Astrocyte of the spinal cord (primary cell): ENCODE data around the gene SLC39A13.

Experiments used
- DNase-seq: peaks from one replicate; pipeline ENCODE4 v3.0.0; 2011; ENCODE audit warnings: low read depth, low spot score
- H3K4me3 ChIP-seq: 2 replicates; pipeline ENCODE4 v1.5.1; 2011; ENCODE audit warnings: low read depth, mild to moderate bottlenecking, low read length, moderate library complexity
- CTCF ChIP-seq: IDR thresholded peaks from 2 replicates; pipeline ENCODE4 v1.5.1; 2012; ENCODE audit warnings: low read depth, mild to moderate bottlenecking, low read length, inconsistent platforms
- in situ Hi-C: cut with HindIII; loops from 2 replicates; pipeline ENCODE4 v1.10.0; 2017; ENCODE audit warnings: low sequenced_read_pairs

Gene SLC39A13

GRCh38 chr11:47366020-47366490, 42.3 kb upstream of the SLC39A13 start:
- in situ Hi-C loops, result no loop called here
- TF ChIP-seq CTCF, result no peak
- no peak for DNase-seq
- H3K4me3 ChIP-seq, result no peak overlapping the region

- in situ Hi-C loops, result no loop called here
- DNase-seq, result no peak
- no peak overlapping the region for H3K4me3 ChIP-seq
- no peak for TF ChIP-seq CTCF
Measured at GRCh38 chr11:47369676-47370075, 38.7 kb upstream of the SLC39A13 start.

GRCh38 chr11:47372422-47372821, 36.0 kb upstream of the SLC39A13 start:
- in situ Hi-C loops, result no loop called here
- DNase-seq, result no peak
- no peak for TF ChIP-seq CTCF
- no peak overlapping the region for H3K4me3 ChIP-seq

- TF ChIP-seq CTCF, result peak; percentile 97
Measured at GRCh38 chr11:47373876-47374719, 34.3 kb upstream of the SLC39A13 start.

GRCh38 chr11:47374720-47375019, 33.7 kb upstream of the SLC39A13 start:
- no peak for TF ChIP-seq CTCF
- no peak for DNase-seq
- no peak overlapping the region for H3K4me3 ChIP-seq
- in situ Hi-C loops, result no loop called here

More at GRCh38 chr11:47373876-47374719, 34.3 kb upstream of the SLC39A13 start:
- DNase-seq, result peak; percentile 67
- no peak overlapping the region for H3K4me3 ChIP-seq
- in situ Hi-C loops, result no loop called here

- no peak for DNase-seq
- TF ChIP-seq CTCF, result no peak
- in situ Hi-C loops, result no loop called here
- no peak overlapping the region for H3K4me3 ChIP-seq
Measured at GRCh38 chr11:47375020-47375419, 33.4 kb upstream of the SLC39A13 start.
